HG03095 (cell line): ENCODE data around the gene MAP2K4.
"Not testable (repeated sequence)": the region's sequence is repeated elsewhere in the genome, so short reads cannot be mapped to it uniquely, and the experiment has no call there.

ENCODE experiments used
- ATAC-seq: cut with Tn5 transposase; IDR thresholded peaks from one replicate; pipeline ENCODE4 v1.9.1; 2021; ENCODE audit warnings: moderate library complexity; ENCODE audit not compliant: unreplicated experiment

The MAP2K4 gene

DNA sequence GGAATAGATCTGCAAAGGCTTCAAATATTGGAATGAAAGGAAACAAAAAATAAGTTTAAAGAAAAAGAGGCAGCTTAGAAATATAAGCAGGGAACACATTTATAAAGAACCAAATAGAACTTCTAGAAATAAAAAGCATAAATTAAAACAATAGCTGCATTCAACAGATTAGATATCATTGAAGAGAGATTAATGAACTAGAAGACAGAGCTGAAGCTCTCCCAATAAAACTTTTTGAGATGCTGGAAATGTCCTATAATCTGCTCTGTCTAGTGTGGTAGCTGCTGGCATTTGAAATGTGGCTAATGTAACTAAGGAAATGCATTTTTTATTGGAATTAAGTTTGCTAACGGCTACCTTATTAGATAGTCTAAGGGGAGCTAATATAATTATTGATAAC lies 115.6 kb downstream of the MAP2K4 start:
- no peak for ATAC-seq

DNA sequence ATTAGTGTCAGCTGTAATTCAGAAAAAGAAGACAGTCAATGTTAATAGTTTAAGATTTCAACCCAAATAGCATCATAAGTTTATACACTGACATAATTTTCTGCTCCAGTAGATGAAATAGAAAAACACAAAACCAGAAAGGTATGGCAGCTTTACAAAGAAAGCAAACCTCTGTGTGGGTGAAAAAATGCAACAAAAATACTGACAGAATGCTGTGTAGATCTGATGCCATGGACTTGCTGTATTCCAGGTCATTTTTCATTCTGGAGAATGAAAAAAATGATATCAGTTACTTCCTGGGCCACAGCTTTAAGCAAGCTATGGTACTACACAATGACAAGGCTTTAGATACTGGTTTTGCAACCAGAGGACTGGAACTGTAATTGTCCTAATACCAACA lies 116.0 kb downstream of the MAP2K4 start:
- ATAC-seq = no peak

DNA sequence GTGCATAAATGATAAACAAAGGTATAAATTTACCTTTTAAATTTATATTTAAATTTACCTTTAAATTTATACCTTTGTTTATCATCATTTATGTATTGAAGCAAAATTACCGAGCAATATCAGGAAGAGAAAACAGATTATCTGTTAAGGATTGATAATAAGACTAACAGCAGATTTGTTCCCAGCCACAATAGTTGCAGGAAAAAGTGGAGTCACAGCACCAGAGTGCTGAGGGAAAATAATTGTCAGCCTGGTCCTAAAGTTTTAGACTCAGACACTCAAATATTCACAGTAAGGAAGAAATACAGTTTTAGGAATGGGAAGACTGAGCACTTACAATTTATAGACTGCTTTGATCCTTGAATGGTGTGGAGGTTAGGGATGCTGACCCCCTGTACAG lies 117.2 kb downstream of the MAP2K4 start:
- ATAC-seq = no peak

DNA sequence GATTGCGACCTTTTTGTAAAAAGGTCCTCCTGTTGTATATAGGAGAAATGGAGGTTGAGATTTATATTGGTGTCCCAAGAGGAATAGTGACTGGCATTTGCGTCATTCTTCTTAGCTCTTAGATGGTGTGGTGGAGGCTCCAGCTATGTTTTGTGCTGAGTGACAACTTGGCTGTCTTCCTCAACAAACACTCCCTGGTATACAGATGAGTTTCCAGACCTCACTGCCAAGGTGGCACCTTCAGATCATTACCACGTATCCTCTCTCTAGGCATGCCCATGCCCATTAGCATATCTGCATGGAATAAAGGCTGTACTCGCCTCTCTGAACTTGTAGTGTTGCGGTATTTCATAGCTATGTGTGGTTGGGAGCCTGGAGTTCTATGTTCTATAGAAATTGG lies 120.0 kb downstream of the MAP2K4 start:
- no peak for ATAC-seq

DNA sequence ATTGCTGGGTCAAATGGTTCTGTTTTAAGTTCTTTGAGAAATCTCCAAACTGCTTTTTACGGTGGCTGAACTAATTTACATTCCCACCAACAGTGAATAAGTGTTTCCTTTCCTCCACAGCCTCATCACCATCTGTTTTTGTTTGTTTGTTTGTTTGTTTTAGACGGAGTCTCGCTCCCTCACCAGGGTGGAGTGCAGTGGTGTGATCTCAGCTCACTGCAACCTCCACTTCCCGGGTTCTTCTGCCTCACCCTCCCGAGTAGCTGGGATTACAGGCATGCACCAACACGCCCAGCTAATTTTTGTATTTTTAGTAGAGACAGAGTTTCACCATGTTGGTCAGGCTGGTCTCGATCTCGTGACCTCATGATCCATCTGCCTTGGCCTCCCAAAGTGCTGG lies 141.5 kb downstream of the MAP2K4 start:
- ATAC-seq = not testable (repeated sequence)

DNA sequence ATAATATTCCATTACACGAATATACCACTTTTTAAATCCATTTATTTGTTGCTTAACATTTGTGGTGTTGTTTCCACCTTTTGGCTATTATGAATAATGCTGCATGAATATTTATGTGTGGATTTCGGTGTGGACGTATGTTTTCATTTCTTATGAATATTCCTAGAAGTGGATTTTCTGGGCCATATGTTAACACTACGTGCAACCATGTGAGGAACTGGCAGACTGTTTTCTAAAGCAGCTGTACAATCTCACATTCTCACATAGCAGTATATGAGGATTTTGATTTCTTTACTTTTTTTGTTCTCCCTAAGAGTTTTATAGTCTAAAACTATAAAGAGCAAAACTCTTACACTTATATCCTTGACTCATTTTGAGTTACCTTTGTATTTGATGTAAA lies 143.4 kb downstream of the MAP2K4 start:
- no peak for ATAC-seq

DNA sequence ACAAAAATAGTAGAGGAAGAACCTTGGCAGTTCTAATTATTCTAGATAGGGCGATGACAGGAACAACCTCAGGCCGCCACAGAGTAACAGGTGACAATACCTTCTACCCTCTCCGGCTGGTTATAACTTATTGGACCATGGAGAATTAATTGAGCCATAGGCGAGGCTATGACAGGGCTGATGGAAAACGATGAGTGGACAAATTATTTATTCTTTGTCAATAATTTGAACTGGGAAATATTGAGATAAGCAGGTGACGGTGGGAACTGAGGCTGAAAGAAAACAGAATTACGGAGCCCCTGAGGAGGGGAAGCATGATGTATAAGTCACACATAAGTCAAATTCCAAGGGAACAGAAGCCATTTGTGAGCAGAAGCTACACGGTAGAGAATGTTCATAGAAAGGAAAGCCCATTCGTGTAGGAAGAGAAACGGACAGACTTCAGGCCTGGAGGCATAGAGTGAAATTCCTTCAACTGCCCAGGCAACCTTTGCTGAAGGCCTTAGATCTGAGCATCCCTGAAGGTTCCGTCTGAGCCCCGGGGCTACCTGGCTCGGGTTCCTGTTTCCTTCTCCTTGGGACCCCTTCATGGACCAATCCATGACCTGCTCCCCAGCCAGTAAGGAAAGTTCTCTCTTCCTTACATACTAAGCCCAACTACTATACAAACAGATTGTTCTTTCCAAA lies 158.1 kb downstream of the MAP2K4 start:
- no peak for ATAC-seq

DNA sequence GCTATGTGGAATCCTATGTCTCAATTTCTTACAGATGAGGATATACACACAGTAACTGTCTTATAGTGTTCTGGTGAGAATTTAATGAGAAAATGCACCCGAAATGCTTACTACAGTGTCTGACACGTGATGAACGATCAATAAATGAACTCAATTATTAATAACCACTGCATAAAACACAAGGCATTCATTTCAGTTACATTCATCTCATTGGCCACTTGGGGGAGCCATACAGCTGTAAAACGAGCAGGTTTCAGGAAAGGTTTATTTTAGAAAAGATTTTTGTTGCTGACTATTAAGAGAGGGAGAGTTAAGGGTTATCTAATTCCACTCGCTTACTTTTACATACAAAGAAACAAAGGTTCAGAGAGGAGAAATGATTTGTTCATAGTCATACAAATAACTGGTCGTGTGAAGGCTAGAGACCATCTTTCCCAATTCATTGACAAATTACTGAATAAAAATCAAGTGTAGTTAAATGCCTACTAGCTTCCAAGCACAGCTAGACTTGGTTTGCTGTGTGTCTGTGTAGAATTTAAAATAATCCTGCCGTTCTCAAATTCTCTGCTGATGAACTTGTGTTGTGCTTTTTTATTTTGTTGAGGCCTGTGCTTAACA lies 160.1 kb downstream of the MAP2K4 start:
- no peak for ATAC-seq

DNA sequence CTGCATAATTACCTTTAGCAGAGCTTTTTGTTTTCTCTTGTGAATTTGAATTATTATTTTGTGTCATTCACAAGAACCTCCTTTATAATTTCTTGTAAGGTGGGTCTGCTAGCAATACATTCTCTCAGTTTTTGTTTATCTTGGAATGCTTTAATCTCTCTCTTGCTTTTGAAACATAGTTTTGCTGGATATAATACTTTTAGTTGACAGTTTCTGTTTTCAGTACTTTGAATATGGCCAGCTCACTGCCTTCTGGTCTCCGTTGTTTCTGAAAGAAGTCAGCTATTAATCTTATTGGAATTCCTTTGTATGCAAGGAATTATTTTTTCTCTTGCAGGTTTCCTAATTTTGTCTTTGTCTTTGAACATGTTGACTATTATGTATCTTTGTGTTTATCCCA lies 167.0 kb downstream of the MAP2K4 start:
- no peak for ATAC-seq

DNA sequence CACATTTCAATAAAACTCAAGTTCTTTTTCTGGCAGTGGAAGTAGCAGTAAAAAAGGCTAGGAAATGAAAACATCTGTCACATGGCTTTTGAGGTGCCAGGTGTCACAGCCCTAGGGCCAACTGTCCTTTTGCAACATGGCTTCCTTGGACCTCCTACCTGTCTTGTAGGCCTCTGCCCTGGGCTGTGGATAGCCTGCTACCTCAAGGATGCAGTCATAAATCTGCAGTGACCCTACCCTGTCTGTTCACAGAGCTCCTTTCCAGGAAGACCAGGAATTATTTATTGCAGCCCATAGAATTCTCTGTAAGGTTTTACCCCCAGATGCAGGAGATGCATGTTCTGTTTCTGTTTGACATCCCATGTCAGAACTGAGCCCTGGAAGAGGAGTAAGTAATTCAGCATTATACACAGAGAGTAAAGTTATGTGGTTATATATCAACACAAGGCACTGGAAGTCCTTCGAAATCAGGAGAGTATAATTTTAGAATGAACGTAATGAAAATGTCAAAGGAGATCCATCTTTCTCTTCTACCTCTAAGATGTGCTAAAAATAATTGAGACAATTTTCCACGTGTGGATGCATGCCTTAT lies 172.6 kb downstream of the MAP2K4 start:
- ATAC-seq = no peak
